ENCODE results near the gene ESRRA. TPM values are rescaled to one million over a fixed set of nuclear protein-coding genes. Genes with fewer than 3 reads are reported as not detected.

Gene ESRRA
- total RNA-seq, 4 donors from 2014 or later, result 192 to 471 (median 260) TPM

DNA sequence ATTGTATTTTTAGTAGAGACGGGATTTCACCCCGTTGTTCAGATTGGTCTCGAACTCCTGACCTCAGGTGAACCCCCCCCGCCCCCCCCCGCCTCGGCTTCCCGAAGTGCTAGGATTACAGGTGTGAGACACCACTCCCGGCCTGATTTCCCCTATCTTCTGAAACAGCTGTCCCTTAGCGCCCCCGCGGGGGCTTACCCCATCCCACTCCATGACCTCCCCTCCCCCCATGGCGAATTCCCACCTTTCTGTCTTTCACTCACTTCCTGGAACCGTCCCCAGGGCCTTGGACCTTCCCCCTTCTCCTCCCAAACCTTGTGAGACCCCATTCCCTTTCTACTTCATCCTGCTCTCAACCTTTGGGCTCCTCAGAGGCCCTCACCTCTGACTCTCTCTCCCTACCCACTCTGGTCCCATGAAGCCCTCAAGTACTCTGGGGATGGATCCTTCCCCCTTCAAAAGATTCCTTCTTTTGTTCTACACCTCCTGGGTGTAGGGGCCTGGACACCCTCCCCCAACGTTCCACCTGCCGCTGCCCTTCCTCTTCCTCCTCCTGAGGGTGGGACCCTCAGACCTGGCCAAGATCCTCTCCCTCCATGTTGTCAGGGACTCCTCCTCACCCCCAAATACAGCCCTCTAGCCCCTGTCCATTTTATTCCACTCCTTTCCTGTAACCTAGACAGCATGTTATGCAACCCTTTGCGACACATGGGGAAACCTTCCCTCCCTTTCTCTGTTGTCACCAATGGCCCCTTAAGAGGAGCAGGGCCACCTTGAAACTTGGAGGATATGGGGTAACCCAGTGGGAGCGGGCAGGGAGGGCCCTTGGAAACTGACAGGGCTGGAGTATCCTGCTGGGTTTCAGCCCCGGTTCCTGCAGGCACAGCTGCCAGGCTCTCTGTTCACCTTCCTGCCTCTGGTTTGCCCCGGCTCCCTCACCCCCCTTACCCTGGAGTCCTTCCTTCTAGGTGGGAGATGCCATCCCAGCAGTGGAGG, 13.7 kb downstream of the ESRRA start:
- H3K4me3 ChIP-seq, result peak overlapping the region; percentile 73 to 99 (median 91)
- no peaks in the 10 kb centered on the region for H3K27me3 ChIP-seq
- no peak for DNase-seq
- no peaks in the 10 kb centered on the region for H3K9me3 ChIP-seq
- TF ChIP-seq, protein P1, sequence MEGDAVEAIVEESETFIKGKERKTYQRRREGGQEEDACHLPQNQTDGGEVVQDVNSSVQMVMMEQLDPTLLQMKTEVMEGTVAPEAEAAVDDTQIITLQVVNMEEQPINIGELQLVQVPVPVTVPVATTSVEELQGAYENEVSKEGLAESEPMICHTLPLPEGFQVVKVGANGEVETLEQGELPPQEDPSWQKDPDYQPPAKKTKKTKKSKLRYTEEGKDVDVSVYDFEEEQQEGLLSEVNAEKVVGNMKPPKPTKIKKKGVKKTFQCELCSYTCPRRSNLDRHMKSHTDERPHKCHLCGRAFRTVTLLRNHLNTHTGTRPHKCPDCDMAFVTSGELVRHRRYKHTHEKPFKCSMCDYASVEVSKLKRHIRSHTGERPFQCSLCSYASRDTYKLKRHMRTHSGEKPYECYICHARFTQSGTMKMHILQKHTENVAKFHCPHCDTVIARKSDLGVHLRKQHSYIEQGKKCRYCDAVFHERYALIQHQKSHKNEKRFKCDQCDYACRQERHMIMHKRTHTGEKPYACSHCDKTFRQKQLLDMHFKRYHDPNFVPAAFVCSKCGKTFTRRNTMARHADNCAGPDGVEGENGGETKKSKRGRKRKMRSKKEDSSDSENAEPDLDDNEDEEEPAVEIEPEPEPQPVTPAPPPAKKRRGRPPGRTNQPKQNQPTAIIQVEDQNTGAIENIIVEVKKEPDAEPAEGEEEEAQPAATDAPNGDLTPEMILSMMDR (IDR thresholded peaks at IDR 0.05 in 4 of 5, conservative IDR thresholded peaks at IDR 0.05 in 1 of 5), result no peak
- ATAC-seq, result no peak
- intact Hi-C loops (cut with DNase I; ENCODE audit: low total_unique reads) (loop anchor here (1.0 kb wide), 2 partner anchors 23 to 36 kb away; no protein-coding TSS in a partner anchor), in situ Hi-C loops (cut with MboI; ENCODE audit: low sequenced_read_pairs in 4 of 4) (no loop called here)
- peaks cover 0 to 42% of the 10 kb centered on the region in 2 donors for H3K36me3 ChIP-seq
- peak overlapping the region; percentile 88 to 98 (median 94) for H3K27ac ChIP-seq
- H3K4me1 ChIP-seq, result peaks cover 15 to 27% of the 10 kb centered on the region in 2 donors

DNA sequence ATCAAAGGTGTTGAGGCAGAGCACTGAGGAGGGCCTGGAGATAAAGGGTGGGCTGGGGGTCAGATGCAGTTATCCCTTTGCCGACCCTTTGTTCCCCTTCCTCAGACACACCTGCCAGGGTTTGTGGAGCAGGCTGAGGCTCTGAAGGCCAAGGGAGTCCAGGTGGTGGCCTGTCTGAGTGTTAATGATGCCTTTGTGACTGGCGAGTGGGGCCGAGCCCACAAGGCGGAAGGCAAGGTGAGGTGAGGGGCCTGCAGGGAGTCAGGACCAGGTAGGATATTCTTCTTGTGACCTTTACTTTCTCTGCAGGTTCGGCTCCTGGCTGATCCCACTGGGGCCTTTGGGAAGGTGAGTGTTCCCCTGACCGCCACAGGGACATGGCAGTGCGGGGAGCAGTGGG, 15.2 kb downstream of the ESRRA start:
- in situ Hi-C loops (cut with MboI; ENCODE audit: low sequenced_read_pairs in 4 of 4) (no loop called here), intact Hi-C loops (cut with DNase I; ENCODE audit: low total_unique reads) (no loop called here)
- Histone ChIP-seq H3K27me3 (no peaks in the 10 kb centered on the region), H3K27ac (no peak overlapping the region), H3K4me3 (no peak overlapping the region), H3K4me1 (peaks cover 11 to 20% of the 10 kb centered on the region in 2 donors), H3K9me3 (no peaks in the 10 kb centered on the region), H3K36me3 (peaks cover 0 to 27% of the 10 kb centered on the region in 2 donors)
- DNase-seq (no peak), ATAC-seq (no peak)
- no peak for TF ChIP-seq POLR2A (IDR thresholded peaks at IDR 0.05)
- TF ChIP-seq, protein P1 (IDR thresholded peaks at IDR 0.05 in 4 of 5, conservative IDR thresholded peaks at IDR 0.05 in 1 of 5), result no peak

DNA sequence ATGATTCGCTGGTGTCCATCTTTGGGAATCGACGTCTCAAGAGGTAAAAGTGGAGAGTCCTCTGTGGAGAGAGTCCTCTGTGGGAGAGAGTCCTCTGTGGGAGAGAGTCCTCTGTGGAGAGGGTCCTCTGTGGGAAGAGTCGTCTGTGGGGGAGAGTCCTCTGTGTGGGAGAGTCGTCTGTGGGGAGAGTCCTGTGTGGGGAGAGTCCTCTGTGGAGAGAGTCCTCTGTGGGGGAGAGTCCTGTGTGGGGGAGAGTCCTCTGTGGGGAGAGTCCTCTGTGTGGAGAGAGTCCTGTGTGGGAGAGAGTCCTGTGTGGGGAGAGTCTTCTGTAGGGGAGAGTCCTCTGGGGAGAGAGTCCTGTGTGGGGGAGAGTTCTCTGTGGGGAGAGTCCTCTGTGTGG, 15.7 kb downstream of the ESRRA start:
- peaks cover 0 to 22% of the 10 kb centered on the region in 2 donors for H3K36me3 ChIP-seq
- no peak overlapping the region for H3K4me3 ChIP-seq
- DNase-seq (no peak), ATAC-seq (no peak)
- peaks cover 11 to 19% of the 10 kb centered on the region in 2 donors for H3K4me1 ChIP-seq
- no peak for TF ChIP-seq POLR2A (IDR thresholded peaks at IDR 0.05)
- TF ChIP-seq, protein P1 (IDR thresholded peaks at IDR 0.05 in 4 of 5, conservative IDR thresholded peaks at IDR 0.05 in 1 of 5), result no peak
- no peaks in the 10 kb centered on the region for H3K27me3 ChIP-seq
- no peaks in the 10 kb centered on the region for H3K9me3 ChIP-seq
- H3K27ac ChIP-seq, result no peak overlapping the region
- in situ Hi-C loops (cut with MboI; ENCODE audit: low sequenced_read_pairs in 4 of 4), result no loop called here
- intact Hi-C loops (cut with DNase I; ENCODE audit: low total_unique reads), result no loop called here

DNA sequence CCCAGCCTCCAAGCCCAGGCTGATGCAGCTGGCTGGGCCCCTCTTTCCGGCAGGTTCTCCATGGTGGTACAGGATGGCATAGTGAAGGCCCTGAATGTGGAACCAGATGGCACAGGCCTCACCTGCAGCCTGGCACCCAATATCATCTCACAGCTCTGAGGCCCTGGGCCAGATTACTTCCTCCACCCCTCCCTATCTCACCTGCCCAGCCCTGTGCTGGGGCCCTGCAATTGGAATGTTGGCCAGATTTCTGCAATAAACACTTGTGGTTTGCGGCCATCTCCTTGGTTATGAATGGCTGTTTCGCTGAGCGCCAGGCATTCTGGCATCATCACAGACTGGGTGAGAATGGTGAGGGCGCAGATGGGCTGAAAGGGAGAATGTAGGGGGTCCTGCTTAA, 16.2 kb downstream of the ESRRA start:
- ATAC-seq (no peak), DNase-seq (no peak)
- Histone ChIP-seq H3K36me3 (peaks cover 0 to 17% of the 10 kb centered on the region in 2 donors), H3K4me1 (peaks cover 8 to 14% of the 10 kb centered on the region in 2 donors), H3K4me3 (no peak overlapping the region), H3K9me3 (no peaks in the 10 kb centered on the region), H3K27ac (no peak overlapping the region), H3K27me3 (no peaks in the 10 kb centered on the region)
- in situ Hi-C loops (cut with MboI; ENCODE audit: low sequenced_read_pairs in 4 of 4) (no loop called here), intact Hi-C loops (cut with DNase I; ENCODE audit: low total_unique reads) (no loop called here)
- no peak for TF ChIP-seq POLR2A (IDR thresholded peaks at IDR 0.05)
- TF ChIP-seq, protein P1 (IDR thresholded peaks at IDR 0.05 in 4 of 5, conservative IDR thresholded peaks at IDR 0.05 in 1 of 5), result no peak

All from gastrocnemius medialis (tissue), 4 donors.